Measurements from ENCODE around the gene ZBTB20. TPM values are rescaled to one million over a fixed set of nuclear protein-coding genes. Genes with fewer than 3 reads are reported as not detected.

Gene ZBTB20
- total and polyA plus RNA-seq, 2 donors (not counting 1 experiment from before 2014, with no cell fraction given), result 4.0 to 123 TPM

DNA sequence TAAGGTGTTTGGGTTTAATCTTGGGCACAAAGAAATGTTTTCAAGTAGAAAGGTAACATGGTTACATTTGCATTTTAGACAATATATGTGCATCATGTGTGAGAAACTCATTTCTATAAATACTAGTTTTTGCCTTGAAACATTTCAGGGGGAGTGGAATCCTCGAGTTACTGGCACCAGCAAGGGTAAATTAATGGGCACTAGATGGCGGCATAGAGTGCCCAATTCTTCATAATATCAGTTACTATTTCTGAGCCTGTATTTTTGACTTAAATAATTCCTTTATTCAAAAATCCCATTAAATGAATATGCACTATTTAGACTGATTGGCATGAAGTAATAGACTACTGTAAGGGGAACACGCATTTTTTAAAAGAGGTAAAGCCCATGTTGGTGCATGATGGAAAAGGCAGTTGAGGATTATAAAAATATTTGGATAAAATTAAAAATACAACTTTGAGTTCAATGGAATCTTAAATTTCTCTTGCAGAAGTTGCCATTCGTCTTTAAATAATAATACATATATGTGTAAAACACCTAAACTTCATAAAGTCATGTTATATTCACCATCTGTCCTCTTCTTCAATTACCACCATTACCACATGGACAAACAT is 106.3 kb downstream of the ZBTB20 start:
- H3K9me3 ChIP-seq (ENCODE audit: control extremely low read depth in 1 of 3, control insufficient read depth in 2 of 3, insufficient read depth in 1 of 3, low read length in 2 of 3), result no peaks in the 10 kb centered on the region
- H3K4me3 ChIP-seq (ENCODE audit: control extremely low read depth in 1 of 5, extremely low read depth in 1 of 5, insufficient read depth in 1 of 5, low read depth in 2 of 5, low read length in 4 of 5), result no peak overlapping the region
- ChIA-PET CTCF (interaction anchor here (0.8 to 3.8 kb wide), 9 partner anchors 10 to 653 kb away, joined by 3 to 14 read pairs (median 5); no protein-coding TSS in a partner anchor), POLR2A (no interaction called here)
- intact Hi-C loops (cut with micrococcal nuclease), result loop anchor here (1.0 kb wide), 3 partner anchors 130 to 744 kb away; no protein-coding TSS in a partner anchor
- ATAC-seq (ENCODE audit: low read depth) (peak; percentile 41), DNase-seq (peak; percentile 55)
- Mint-ChIP-seq H3K27ac (no peak overlapping the region), H3K4me3 (no peak overlapping the region), H3K4me1 (no peaks in the 10 kb centered on the region), H3K27me3 (no peaks in the 10 kb centered on the region), H3K9me3 (ENCODE audit: insufficient read depth) (no peaks in the 10 kb centered on the region)
- no peak overlapping the region for H3K4me2 ChIP-seq (replicated peaks; ENCODE audit: low read depth, low read length, poor library complexity, severe bottlenecking)
- H4K20me1 ChIP-seq (ENCODE audit: control insufficient read depth, insufficient read depth, low read length, poor library complexity, severe bottlenecking), result no peaks in the 10 kb centered on the region
- no peak overlapping the region for H2AFZ ChIP-seq (ENCODE audit: insufficient read depth, low read depth, low read length, poor library complexity, severe bottlenecking)
- H3K79me2 ChIP-seq (ENCODE audit: control insufficient read depth, insufficient read depth, low read length), result no peaks in the 10 kb centered on the region
- no peak overlapping the region for H3K27ac ChIP-seq (ENCODE audit: low read length in 2 of 2)
- H3K4me1 ChIP-seq (ENCODE audit: control insufficient read depth in 2 of 2, insufficient read depth in 2 of 2, low read length in 2 of 2), result no peaks in the 10 kb centered on the region
- no peaks in the 10 kb centered on the region for H3K27me3 ChIP-seq (replicated peaks in 1 of 4; ENCODE audit: control extremely low read depth in 1 of 4, control insufficient read depth in 3 of 4, insufficient read depth in 4 of 4, low read length in 3 of 4)
- TF ChIP-seq, protein P1, sequence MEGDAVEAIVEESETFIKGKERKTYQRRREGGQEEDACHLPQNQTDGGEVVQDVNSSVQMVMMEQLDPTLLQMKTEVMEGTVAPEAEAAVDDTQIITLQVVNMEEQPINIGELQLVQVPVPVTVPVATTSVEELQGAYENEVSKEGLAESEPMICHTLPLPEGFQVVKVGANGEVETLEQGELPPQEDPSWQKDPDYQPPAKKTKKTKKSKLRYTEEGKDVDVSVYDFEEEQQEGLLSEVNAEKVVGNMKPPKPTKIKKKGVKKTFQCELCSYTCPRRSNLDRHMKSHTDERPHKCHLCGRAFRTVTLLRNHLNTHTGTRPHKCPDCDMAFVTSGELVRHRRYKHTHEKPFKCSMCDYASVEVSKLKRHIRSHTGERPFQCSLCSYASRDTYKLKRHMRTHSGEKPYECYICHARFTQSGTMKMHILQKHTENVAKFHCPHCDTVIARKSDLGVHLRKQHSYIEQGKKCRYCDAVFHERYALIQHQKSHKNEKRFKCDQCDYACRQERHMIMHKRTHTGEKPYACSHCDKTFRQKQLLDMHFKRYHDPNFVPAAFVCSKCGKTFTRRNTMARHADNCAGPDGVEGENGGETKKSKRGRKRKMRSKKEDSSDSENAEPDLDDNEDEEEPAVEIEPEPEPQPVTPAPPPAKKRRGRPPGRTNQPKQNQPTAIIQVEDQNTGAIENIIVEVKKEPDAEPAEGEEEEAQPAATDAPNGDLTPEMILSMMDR (IDR thresholded peaks at IDR 0.05), result peak; percentile 85
- no peak for TF ChIP-seq EZH2 (IDR thresholded peaks at IDR 0.05; ENCODE audit: borderline replicate concordance, insufficient read depth, low read depth, low read length, poor library complexity, severe bottlenecking)
- H3K36me3 ChIP-seq (replicated peaks in 1 of 2; ENCODE audit: control extremely low read depth in 1 of 2, control insufficient read depth in 1 of 2, extremely low read depth in 1 of 2, insufficient read depth in 2 of 2, low read length in 1 of 2), result no peaks in the 10 kb centered on the region
- no peak overlapping the region for H3K9ac ChIP-seq (ENCODE audit: low read length)
- no CpG with 5 or more reads among the region's 4 CpGs for WGBS (ENCODE audit: insufficient coverage)

DNA sequence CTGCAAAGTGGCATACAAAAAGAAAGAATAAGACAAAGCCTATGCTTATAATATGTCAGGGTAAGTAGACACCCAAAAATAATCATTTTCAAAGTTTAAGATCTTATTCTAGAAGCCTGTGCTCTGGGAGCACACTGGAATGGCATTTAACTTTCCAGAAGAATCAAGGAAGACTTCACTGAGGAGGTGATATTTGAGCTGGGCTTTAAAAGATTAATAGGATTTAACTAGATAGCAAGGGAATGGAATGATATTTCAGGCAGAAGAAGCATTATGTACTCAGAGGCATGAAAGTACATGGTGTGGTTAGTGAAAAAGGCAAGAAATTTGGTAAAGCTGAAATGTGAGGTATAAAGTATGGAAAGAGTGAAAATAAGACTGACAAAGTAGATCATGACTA is 106.8 kb downstream of the ZBTB20 start:
- Histone ChIP-seq H3K27me3 (replicated peaks in 1 of 4; ENCODE audit: control extremely low read depth in 1 of 4, control insufficient read depth in 3 of 4, insufficient read depth in 4 of 4, low read length in 3 of 4) (no peaks in the 10 kb centered on the region), H3K9me3 (ENCODE audit: control extremely low read depth in 1 of 3, control insufficient read depth in 2 of 3, insufficient read depth in 1 of 3, low read length in 2 of 3) (no peaks in the 10 kb centered on the region), H4K20me1 (ENCODE audit: control insufficient read depth, insufficient read depth, low read length, poor library complexity, severe bottlenecking) (no peaks in the 10 kb centered on the region), H3K9ac (ENCODE audit: low read length) (no peak overlapping the region), H3K4me2 (replicated peaks; ENCODE audit: low read depth, low read length, poor library complexity, severe bottlenecking) (no peak overlapping the region), H3K4me1 (ENCODE audit: control insufficient read depth in 2 of 2, insufficient read depth in 2 of 2, low read length in 2 of 2) (no peaks in the 10 kb centered on the region), H3K79me2 (ENCODE audit: control insufficient read depth, insufficient read depth, low read length) (no peaks in the 10 kb centered on the region), H3K27ac (ENCODE audit: low read length in 2 of 2) (no peak overlapping the region), H2AFZ (ENCODE audit: insufficient read depth, low read depth, low read length, poor library complexity, severe bottlenecking) (no peak overlapping the region), H3K36me3 (replicated peaks in 1 of 2; ENCODE audit: control extremely low read depth in 1 of 2, control insufficient read depth in 1 of 2, extremely low read depth in 1 of 2, insufficient read depth in 2 of 2, low read length in 1 of 2) (no peaks in the 10 kb centered on the region), H3K4me3 (ENCODE audit: control extremely low read depth in 1 of 5, extremely low read depth in 1 of 5, insufficient read depth in 1 of 5, low read depth in 2 of 5, low read length in 4 of 5) (no peak overlapping the region)
- no peak overlapping the region for H3K4me3 Mint-ChIP-seq
- TF ChIP-seq, protein P1 (IDR thresholded peaks at IDR 0.05), result no peak
- TF ChIP-seq EZH2 (IDR thresholded peaks at IDR 0.05; ENCODE audit: borderline replicate concordance, insufficient read depth, low read depth, low read length, poor library complexity, severe bottlenecking), result no peak
- H3K27ac Mint-ChIP-seq, result no peak overlapping the region
- ChIA-PET CTCF (interaction anchor here (0.6 to 3.8 kb wide), 9 partner anchors 11 to 656 kb away, joined by 3 to 14 read pairs (median 3); no protein-coding TSS in a partner anchor), POLR2A (no interaction called here)
- no peaks in the 10 kb centered on the region for H3K4me1 Mint-ChIP-seq
- intact Hi-C loops (cut with micrococcal nuclease), result loop anchor here (1.0 kb wide), 3 partner anchors 130 to 744 kb away; no protein-coding TSS in a partner anchor
- H3K27me3 Mint-ChIP-seq, result no peaks in the 10 kb centered on the region
- ATAC-seq (ENCODE audit: low read depth), result no peak
- no peaks in the 10 kb centered on the region for H3K9me3 Mint-ChIP-seq (ENCODE audit: insufficient read depth)
- no peak for DNase-seq

Data from B cell (primary cell).